Measurements from ENCODE around the gene CFAP107.

GRCh38 chr1:12810691-12811408 is 64.8 kb downstream of the CFAP107 start:
- no peak for TF ChIP-seq CTCF (IDR thresholded peaks at IDR 0.05)
- no peak for TF ChIP-seq POLR2A (IDR thresholded peaks at IDR 0.05)

All from tibial nerve (tissue), 3 donors.